MV-4-11 (cell line): Measurements from ENCODE around the gene CTRL.

Experiments
- DNase-seq: peaks from one replicate; lab custom pipeline; 2025; lab: John Stamatoyannopoulos, UW

CTRL gene

GRCh38 chr16:67963292-67963661, 31.6 kb upstream of the CTRL start:
- DNase-seq, result no peak

- no peak for DNase-seq
Measured at GRCh38 chr16:67962135-67962534, 30.5 kb upstream of the CTRL start.

- no peak for DNase-seq
Measured at GRCh38 chr16:67961551-67961957, 29.9 kb upstream of the CTRL start.

GRCh38 chr16:67959536-67960329, 28.1 kb upstream of the CTRL start:
- DNase-seq, result no peak

- DNase-seq, result no peak
Measured at GRCh38 chr16:67957622-67958021, 26.0 kb upstream of the CTRL start.

- no peak for DNase-seq
Measured at GRCh38 chr16:67954421-67955196, 22.9 kb upstream of the CTRL start.

- no peak for DNase-seq
Measured at GRCh38 chr16:67953641-67954375, 22.1 kb upstream of the CTRL start.

GRCh38 chr16:67951485-67951884, 19.8 kb upstream of the CTRL start:
- no peak for DNase-seq

- DNase-seq, result no peak
Measured at GRCh38 chr16:67950335-67950843, 18.7 kb upstream of the CTRL start.

GRCh38 chr16:67949645-67950044, 18.0 kb upstream of the CTRL start:
- no peak for DNase-seq

- DNase-seq, result no peak
Measured at GRCh38 chr16:67948015-67948414, 16.4 kb upstream of the CTRL start.

GRCh38 chr16:67946966-67947558, 15.4 kb upstream of the CTRL start:
- no peak for DNase-seq

- no peak for DNase-seq
Measured at GRCh38 chr16:67946128-67946569, 14.5 kb upstream of the CTRL start.

GRCh38 chr16:67945392-67945933, 13.8 kb upstream of the CTRL start:
- DNase-seq, result no peak

- DNase-seq, result no peak
Measured at GRCh38 chr16:67944690-67945391, 13.2 kb upstream of the CTRL start.

GRCh38 chr16:67943619-67944504, 12.2 kb upstream of the CTRL start, which contains the start of gene LCAT:
TSS of gene LCAT (minus strand) at chr16:67944120. CDS start at chr16:67944101, 19 bp downstream.
- DNase-seq, result peak; percentile 76

- DNase-seq, result no peak
Measured at GRCh38 chr16:67943256-67943618, 11.6 kb upstream of the CTRL start.

- DNase-seq, result no peak
Measured at GRCh38 chr16:67942510-67943255, 11.0 kb upstream of the CTRL start.

- no peak for DNase-seq
Measured at GRCh38 chr16:67942200-67942509, 10.5 kb upstream of the CTRL start.
